Naive thymus-derived CD4-positive, alpha-beta T cell (primary cell): ENCODE measurements around the gene ZBTB40. TPM values are rescaled to one million over a fixed set of nuclear protein-coding genes. Genes with fewer than 3 reads are reported as not detected.

Experiments
- ATAC-seq: fragments of 150-1000 bp; cut with Tn5 transposase; 2 replicates; pipeline ENCODE4 v1.10.0; 2021; ENCODE audit warnings: mild to moderate bottlenecking, moderate library complexity
- CTCF ChIA-PET: fragments of 350-600 bp; sonication (Branson Sonifier 250); formaldehyde crosslinking; loops from one replicate; lab custom pipeline; 2021; ENCODE audit warnings: antibody characterized with exemption; lab: Charles Lee
- POLR2A ChIA-PET: fragments of 350-600 bp; sonication (Branson Sonifier 250); formaldehyde crosslinking; loops from one replicate; lab custom pipeline; 2021; ENCODE audit warnings: antibody characterized with exemption, inconsistent platforms; lab: Charles Lee
- DNase-seq, 9 donors: peaks; one replicate each; pipeline versions ENCODE4 v3.0.0 to v3.0.0-alpha.2; 2020 to 2022; ENCODE audit warnings: mixed read lengths in 1 of 9
- H3K27ac ChIP-seq: one replicate; pipeline ENCODE4 v1.7.0; 2013; ENCODE audit warnings: mild to moderate bottlenecking, low read depth, low read length, moderate library complexity
- H3K27me3 ChIP-seq, 2 donors: one replicate each; pipeline ENCODE4 v1.7.0; 2013; ENCODE audit warnings: low read length in 2 of 2, mild to moderate bottlenecking in 2 of 2, moderate library complexity in 2 of 2; ENCODE audit not compliant: control insufficient read depth in 2 of 2, insufficient read depth in 2 of 2
- H3K36me3 ChIP-seq, 3 experiments: 1 replicate in 2 of 3; 2 replicates in 1 of 3; pipeline ENCODE4 v1.7.0; 2013; ENCODE audit warnings: low read length in 3 of 3, mild to moderate bottlenecking in 3 of 3, moderate library complexity in 1 of 3; ENCODE audit not compliant: insufficient read depth in 3 of 3, control insufficient read depth in 2 of 3
- H3K4me1 ChIP-seq, 2 donors: one replicate each; pipeline ENCODE4 v1.7.0; 2013; ENCODE audit warnings: low read length in 2 of 2, mild to moderate bottlenecking in 2 of 2, moderate library complexity in 1 of 2; ENCODE audit not compliant: control insufficient read depth in 2 of 2, insufficient read depth in 2 of 2
- H3K4me3 ChIP-seq: 2 replicates; pipeline ENCODE4 v1.7.0; 2013; ENCODE audit warnings: mild to moderate bottlenecking, low read length
- H3K9me3 ChIP-seq, 3 experiments: 1 replicate in 2 of 3; 2 replicates in 1 of 3; pipeline ENCODE4 v1.7.0; 2013; ENCODE audit warnings: low read length in 3 of 3; ENCODE audit not compliant: control insufficient read depth in 2 of 3
- H3K27ac Mint-ChIP-seq, 9 donors: one replicate each; pipeline ENCODE4 v1.8.0; 2020 to 2022; ENCODE audit warnings: mixed read lengths in 9 of 9, mild to moderate bottlenecking in 8 of 9, moderate library complexity in 5 of 9, inconsistent platforms in 2 of 9
- H3K27me3 Mint-ChIP-seq, 5 donors: one replicate each; pipeline ENCODE4 v1.8.0; 2021 to 2022; ENCODE audit warnings: mixed read lengths in 5 of 5, mild to moderate bottlenecking in 1 of 5
- H3K36me3 Mint-ChIP-seq, 5 donors: one replicate each; pipeline ENCODE4 v1.8.0; 2020 to 2022; ENCODE audit warnings: mixed read lengths in 5 of 5, mild to moderate bottlenecking in 3 of 5, inconsistent platforms in 1 of 5
- H3K4me1 Mint-ChIP-seq, 7 donors: one replicate each; pipeline ENCODE4 v1.8.0; 2020 to 2022; ENCODE audit warnings: mixed read lengths in 7 of 7, mild to moderate bottlenecking in 3 of 7, inconsistent platforms in 1 of 7
- H3K4me3 Mint-ChIP-seq, 10 donors: one replicate each; pipeline ENCODE4 v1.8.0; 2020 to 2022; ENCODE audit warnings: mild to moderate bottlenecking in 10 of 10, mixed read lengths in 10 of 10, moderate library complexity in 6 of 10, inconsistent platforms in 2 of 10
- H3K9me3 Mint-ChIP-seq, 11 donors: one replicate each; pipeline ENCODE4 v1.8.0; 2020 to 2022; ENCODE audit warnings: mixed read lengths in 11 of 11, mild to moderate bottlenecking in 4 of 11, inconsistent platforms in 1 of 11, moderate library complexity in 1 of 11
- intact Hi-C, 2 donors: fragments of 100-400 bp; cut with micrococcal nuclease; formaldehyde crosslinking; loops; one replicate each; pipeline ENCODE4 v1.15.1; 2023
- polyA plus RNA-seq, 2 donors: library from polyadenylated mRNA; unstranded; fragments of 300-500 nt; fragmentation: Illumina TruSeq; gene quantifications; one replicate each; pipeline ENCODE4 v1.2.3, GENCODE V29; 2021
- total RNA-seq, 6 experiments: library from RNA in 5 of 6; stranded (reverse) in 5 of 6; gene quantifications; 1 replicate in 5 of 6; 2 replicates in 1 of 6; pipeline ENCODE4 v1.2.3 and lab custom pipeline; 2021 to 2026

ZBTB40 gene
- total and polyA plus RNA-seq, 7 experiments from 2014 or later: 5.7 to 60.6 (median 35.9) TPM

DNA sequence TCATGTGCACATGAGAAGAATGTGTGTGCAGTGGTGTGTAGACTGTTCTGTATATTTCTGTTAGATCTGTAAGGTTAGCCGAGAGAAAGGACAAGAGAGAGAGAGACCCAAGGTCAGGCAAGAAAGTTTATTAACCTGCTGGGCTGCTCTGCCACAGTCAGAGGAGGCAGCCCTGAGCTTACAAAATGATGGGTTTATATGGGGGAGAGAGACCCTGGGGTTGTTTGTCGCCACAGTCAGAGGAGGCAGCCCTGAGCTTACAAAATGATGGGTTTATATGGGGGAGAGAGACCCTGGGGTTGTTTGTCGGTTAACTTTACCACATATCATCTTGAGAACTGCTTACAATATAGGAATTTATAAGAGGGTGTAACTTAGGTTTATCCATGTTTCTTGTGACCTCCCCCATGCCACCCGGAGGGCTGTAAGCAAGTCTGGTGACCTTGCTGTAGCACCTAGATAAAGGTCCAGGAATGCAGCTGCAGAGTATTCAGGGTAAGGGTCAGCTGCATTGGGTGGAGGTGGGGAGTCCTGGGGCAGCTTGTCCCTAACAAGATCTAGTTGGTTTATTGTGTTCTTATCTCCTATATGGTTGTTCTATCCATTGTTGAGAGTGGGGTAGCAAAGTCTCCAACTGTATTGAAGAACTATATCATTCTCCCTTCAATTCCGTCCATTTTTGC, 9.3 kb upstream of the ZBTB40 start:
- Mint-ChIP-seq H3K9me3 (peaks cover 7 to 40% (median 26%) of the 10 kb centered on the region in 11 donors), H3K4me1 (no peaks in the 10 kb centered on the region), H3K36me3 (peaks cover 0 to 12% (median 7%) of the 10 kb centered on the region in 5 donors), H3K27ac (no peak overlapping the region), H3K4me3 (no peak overlapping the region), H3K27me3 (peaks cover 18 to 40% (median 29%) of the 10 kb centered on the region in 5 donors)
- CTCF ChIA-PET: interaction anchor here (0.6 kb wide), 1 partner anchor 921 kb away, joined by 5 read pairs; no protein-coding TSS in a partner anchor
- Histone ChIP-seq H3K4me1 (no peaks in the 10 kb centered on the region), H3K27me3 (no peaks in the 10 kb centered on the region), H3K36me3 (no peaks in the 10 kb centered on the region), H3K4me3 (no peak overlapping the region), H3K9me3 (peaks cover 0 to 8% (median 0%) of the 10 kb centered on the region in 3 experiments), H3K27ac (no peak overlapping the region)
- DNase-seq (no peak), ATAC-seq (no peak)
- intact Hi-C loops: no loop called here
- POLR2A ChIA-PET: interaction anchor here (1.0 kb wide), 1 partner anchor 53 kb away, joined by 3 read pairs; no protein-coding TSS in a partner anchor

DNA sequence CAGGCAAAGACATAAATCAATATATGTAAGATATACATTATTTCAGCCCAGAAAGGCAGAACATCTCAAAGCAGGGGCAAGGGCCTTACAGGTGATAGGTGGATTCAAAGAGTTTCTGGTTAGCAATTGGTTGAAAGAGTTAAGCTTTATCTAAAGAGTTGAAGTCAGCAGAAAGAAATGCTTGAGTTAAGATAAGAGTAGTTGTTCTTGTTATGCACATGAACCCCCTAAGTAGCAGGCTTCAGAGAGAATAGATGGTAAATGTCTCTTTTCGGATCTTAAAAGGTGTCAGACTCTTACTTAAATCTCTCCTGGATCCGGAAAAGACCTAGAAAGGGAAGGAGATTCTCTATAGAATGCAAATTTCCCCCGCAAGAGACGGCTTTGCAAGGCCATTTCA, 8.3 kb upstream of the ZBTB40 start:
- H3K27me3 ChIP-seq: no peaks in the 10 kb centered on the region
- Mint-ChIP-seq H3K4me3 (no peak overlapping the region), H3K4me1 (no peaks in the 10 kb centered on the region), H3K9me3 (peaks cover 7 to 36% (median 22%) of the 10 kb centered on the region in 11 donors), H3K27me3 (peaks cover 18 to 35% (median 28%) of the 10 kb centered on the region in 5 donors), H3K36me3 (peaks cover 0 to 12% (median 7%) of the 10 kb centered on the region in 5 donors), H3K27ac (no peak overlapping the region)
- ATAC-seq: no peak
- no peak overlapping the region for H3K4me3 ChIP-seq
- DNase-seq: no peak
- H3K27ac ChIP-seq: no peak overlapping the region
- intact Hi-C loops: no loop called here
- H3K9me3 ChIP-seq: peaks cover 0 to 8% (median 0%) of the 10 kb centered on the region in 3 experiments
- H3K4me1 ChIP-seq: no peaks in the 10 kb centered on the region
- ChIA-PET CTCF (interaction anchor here (0.6 kb wide), 1 partner anchor 922 kb away, joined by 5 read pairs; no protein-coding TSS in a partner anchor), POLR2A (no interaction called here)
- no peaks in the 10 kb centered on the region for H3K36me3 ChIP-seq

DNA sequence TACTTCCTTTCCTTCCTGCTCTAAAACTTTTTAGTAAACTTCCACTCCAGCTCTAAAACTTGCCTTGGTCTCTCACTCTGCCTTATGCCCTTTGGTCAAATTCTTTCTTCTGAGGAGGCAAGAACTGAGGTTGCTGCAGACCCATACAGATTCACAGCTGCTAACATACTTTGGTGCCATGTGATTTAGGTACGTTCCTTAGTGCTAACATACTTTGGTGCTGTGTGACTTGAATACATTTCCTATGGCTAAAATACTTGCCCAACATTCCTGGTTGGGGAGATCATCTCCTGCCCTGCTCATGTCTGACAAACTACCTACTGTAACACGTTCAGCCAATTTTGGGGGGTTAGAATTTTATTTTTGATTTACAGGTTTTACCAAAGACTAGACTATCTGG, 6.8 kb upstream of the ZBTB40 start:
- H3K36me3 ChIP-seq: no peaks in the 10 kb centered on the region
- peaks cover 0 to 8% (median 0%) of the 10 kb centered on the region in 3 experiments for H3K9me3 ChIP-seq
- Mint-ChIP-seq H3K9me3 (peaks cover 3 to 25% (median 14%) of the 10 kb centered on the region in 11 donors), H3K36me3 (peaks cover 0 to 8% (median 3%) of the 10 kb centered on the region in 5 donors), H3K27ac (no peak overlapping the region), H3K4me3 (no peak overlapping the region), H3K4me1 (no peaks in the 10 kb centered on the region), H3K27me3 (peaks cover 10 to 27% (median 16%) of the 10 kb centered on the region in 5 donors)
- no peak for ATAC-seq
- H3K27me3 ChIP-seq: no peaks in the 10 kb centered on the region
- H3K27ac ChIP-seq: no peak overlapping the region
- POLR2A ChIA-PET: no interaction called here
- no peak for DNase-seq
- no peaks in the 10 kb centered on the region for H3K4me1 ChIP-seq
- no peak overlapping the region for H3K4me3 ChIP-seq
- intact Hi-C loops: no loop called here
- CTCF ChIA-PET: no interaction called here

DNA sequence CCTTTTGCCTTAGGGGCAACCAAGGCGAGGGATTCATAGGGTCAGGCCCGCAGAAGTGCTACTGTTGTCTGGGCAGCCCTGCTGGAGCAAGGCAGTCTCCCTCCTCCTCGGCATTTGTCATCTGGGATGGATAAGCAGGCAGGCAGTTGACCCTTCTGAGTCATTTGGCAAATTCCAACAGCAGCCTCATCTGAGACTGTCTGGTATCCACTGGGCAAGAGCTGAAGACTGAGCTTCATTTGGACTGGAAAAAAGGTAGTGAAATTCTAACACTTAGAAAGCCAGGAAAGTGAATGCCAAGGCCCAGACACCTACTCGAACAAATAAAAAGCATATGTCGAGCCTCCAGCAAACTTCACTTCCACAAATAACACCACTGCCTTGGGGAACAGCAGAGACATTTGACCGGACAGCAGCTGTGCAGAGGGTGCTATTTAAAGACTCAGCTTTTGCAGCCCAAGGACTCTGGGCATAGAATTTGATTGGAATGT, 4.0 kb upstream of the ZBTB40 start:
- Histone ChIP-seq H3K4me3 (no peak overlapping the region), H3K27ac (no peak overlapping the region), H3K27me3 (no peaks in the 10 kb centered on the region), H3K36me3 (peaks cover 0 to 6% (median 0%) of the 10 kb centered on the region in 3 experiments), H3K9me3 (no peaks in the 10 kb centered on the region), H3K4me1 (peaks cover 0 to under 1% of the 10 kb centered on the region in 2 donors)
- Mint-ChIP-seq H3K9me3 (peaks cover 0 to 5% (median 0%) of the 10 kb centered on the region in 11 donors), H3K4me1 (peaks cover under 1 to 16% (median 11%) of the 10 kb centered on the region in 7 donors), H3K4me3 (no peak overlapping the region), H3K27me3 (peaks cover 0 to 18% (median 6%) of the 10 kb centered on the region in 5 donors), H3K36me3 (peaks cover 0 to 5% (median 0%) of the 10 kb centered on the region in 5 donors), H3K27ac (peak overlapping the region in 1 of 9 donors; percentile 62)
- POLR2A ChIA-PET: no interaction called here
- DNase-seq (no peak), ATAC-seq (no peak)
- CTCF ChIA-PET: no interaction called here
- intact Hi-C loops: no loop called here

DNA sequence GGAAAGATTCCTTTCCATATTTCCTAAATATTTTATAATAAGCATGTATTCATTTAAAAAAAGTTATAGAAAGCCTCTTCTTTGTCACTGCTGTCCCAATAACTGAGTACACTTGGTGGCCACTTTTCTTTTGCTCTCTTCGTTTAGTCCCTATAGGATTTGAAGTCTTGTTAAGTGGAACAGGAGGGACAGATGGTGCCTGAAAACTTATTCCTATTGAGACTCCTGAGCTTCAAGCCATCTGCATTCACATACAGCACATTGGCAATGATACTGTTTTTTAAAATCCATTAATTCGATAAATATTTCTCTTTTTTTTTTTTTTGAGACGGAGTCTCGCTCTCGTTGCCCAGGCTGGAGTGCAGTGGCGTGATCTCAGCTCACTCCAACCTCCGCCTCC, 2.0 kb upstream of the ZBTB40 start:
- POLR2A ChIA-PET: interaction anchor here (0.6 kb wide), 1 partner anchor 1942 kb away, joined by 4 read pairs; the partner anchor contains the start of gene MUL1
- Histone ChIP-seq H3K27me3 (no peaks in the 10 kb centered on the region), H3K4me1 (peaks cover 4 to 10% of the 10 kb centered on the region in 2 donors), H3K4me3 (no peak overlapping the region), H3K9me3 (no peaks in the 10 kb centered on the region), H3K27ac (no peak overlapping the region), H3K36me3 (peaks cover 0 to 6% (median 0%) of the 10 kb centered on the region in 3 experiments)
- H3K36me3 Mint-ChIP-seq: peaks cover 0 to 3% (median 0%) of the 10 kb centered on the region in 5 donors
- H3K4me1 Mint-ChIP-seq: peaks cover 7 to 31% (median 26%) of the 10 kb centered on the region in 7 donors
- ATAC-seq (no peak), DNase-seq (no peak)
- no peak overlapping the region for H3K4me3 Mint-ChIP-seq
- CTCF ChIA-PET: no interaction called here
- intact Hi-C loops: loop anchor here (5.0 to 10.0 kb wide), 4 partner anchors 568 to 1787 kb away; partner anchors contain the start of genes HP1BP3 (in 2 of the 2), DDOST (in 1 of the 2), KDM1A (in 1 of the 2) and NBPF3 (in 1 of the 2)
- no peak overlapping the region for H3K27ac Mint-ChIP-seq
- peaks cover 0 to 5% (median 0%) of the 10 kb centered on the region in 11 donors for H3K9me3 Mint-ChIP-seq
- H3K27me3 Mint-ChIP-seq: peaks cover 0 to 13% (median 3%) of the 10 kb centered on the region in 5 donors

DNA sequence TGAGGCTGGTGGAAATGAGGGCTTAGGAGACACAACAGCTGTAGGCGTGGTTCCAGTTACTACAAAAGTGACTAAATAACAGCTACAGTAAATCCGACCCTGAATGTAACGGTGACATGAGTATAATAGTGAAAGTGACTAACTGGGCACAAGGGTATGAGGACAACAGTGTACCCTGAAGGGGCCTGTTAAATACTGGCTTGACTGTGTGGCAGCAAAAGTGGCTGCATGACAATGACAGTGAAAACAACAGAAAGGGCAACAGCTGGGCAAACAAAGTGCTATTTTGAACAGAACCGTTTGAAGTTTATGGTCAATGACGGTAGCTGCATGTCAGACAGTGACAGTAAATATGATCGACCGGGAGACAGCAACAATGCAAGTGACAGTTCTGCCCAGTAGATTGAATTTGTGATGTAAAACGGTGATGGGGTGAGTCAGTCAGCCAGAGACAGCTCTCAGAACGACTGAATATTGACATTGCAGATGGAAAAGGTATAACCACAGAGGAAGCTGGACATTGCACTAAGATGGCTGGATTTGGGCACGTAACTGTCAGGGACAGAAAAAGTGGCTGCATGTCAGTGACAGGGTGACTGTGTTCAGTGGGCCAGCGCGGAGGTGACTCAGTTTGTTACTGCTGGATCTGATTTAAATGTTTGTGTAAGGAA, 1.2 kb upstream of the ZBTB40 start:
- Mint-ChIP-seq H3K4me3 (peak overlapping the region; percentile 35 to 97 (median 88)), H3K27ac (peak overlapping the region; percentile 49 to 85 (median 70)), H3K9me3 (peaks cover 0 to 5% (median 0%) of the 10 kb centered on the region in 11 donors), H3K36me3 (peaks cover 0 to 5% (median 0%) of the 10 kb centered on the region in 5 donors), H3K4me1 (peaks cover 7 to 38% (median 33%) of the 10 kb centered on the region in 7 donors), H3K27me3 (peaks cover 0 to 13% (median 0%) of the 10 kb centered on the region in 5 donors)
- no peak overlapping the region for H3K27ac ChIP-seq
- ChIA-PET CTCF (no interaction called here), POLR2A (interaction anchor here (1.2 kb wide), 1 partner anchor 20 kb away, joined by 3 read pairs; no protein-coding TSS in a partner anchor)
- intact Hi-C loops: loop anchor here (1.0 to 10.0 kb wide), 5 partner anchors 567 to 1788 kb away; partner anchors contain the start of genes HP1BP3 (in 2 of the 2), USP48 (in 2 of the 2), DDOST (in 1 of the 2) and KDM1A (in 1 of the 2)
- no peaks in the 10 kb centered on the region for H3K27me3 ChIP-seq
- H3K4me3 ChIP-seq: no peak overlapping the region
- H3K9me3 ChIP-seq: no peaks in the 10 kb centered on the region
- ATAC-seq: no peak
- peaks cover 4 to 10% of the 10 kb centered on the region in 2 donors for H3K4me1 ChIP-seq
- H3K36me3 ChIP-seq: peaks cover 0 to 6% (median 0%) of the 10 kb centered on the region in 3 experiments
- DNase-seq: no peak
